Stimulated activated CD8-positive, alpha-beta memory T cell treated with anti-CD3 and anti-CD28 coated beads, Interleukin-15, amount 100 ng/mL, for 4 hours (primary cell): ENCODE results near the gene CYP26C1.

Experiments
- DNase-seq, 2 donors: peaks; one replicate each; pipeline ENCODE4 v3.0.0-alpha.2; 2020; ENCODE audit warnings: low read depth in 2 of 2

Gene CYP26C1

GRCh38 chr10:93064874-93065660 lies 4.5 kb downstream of the CYP26C1 start:
- no peak for DNase-seq

DNA sequence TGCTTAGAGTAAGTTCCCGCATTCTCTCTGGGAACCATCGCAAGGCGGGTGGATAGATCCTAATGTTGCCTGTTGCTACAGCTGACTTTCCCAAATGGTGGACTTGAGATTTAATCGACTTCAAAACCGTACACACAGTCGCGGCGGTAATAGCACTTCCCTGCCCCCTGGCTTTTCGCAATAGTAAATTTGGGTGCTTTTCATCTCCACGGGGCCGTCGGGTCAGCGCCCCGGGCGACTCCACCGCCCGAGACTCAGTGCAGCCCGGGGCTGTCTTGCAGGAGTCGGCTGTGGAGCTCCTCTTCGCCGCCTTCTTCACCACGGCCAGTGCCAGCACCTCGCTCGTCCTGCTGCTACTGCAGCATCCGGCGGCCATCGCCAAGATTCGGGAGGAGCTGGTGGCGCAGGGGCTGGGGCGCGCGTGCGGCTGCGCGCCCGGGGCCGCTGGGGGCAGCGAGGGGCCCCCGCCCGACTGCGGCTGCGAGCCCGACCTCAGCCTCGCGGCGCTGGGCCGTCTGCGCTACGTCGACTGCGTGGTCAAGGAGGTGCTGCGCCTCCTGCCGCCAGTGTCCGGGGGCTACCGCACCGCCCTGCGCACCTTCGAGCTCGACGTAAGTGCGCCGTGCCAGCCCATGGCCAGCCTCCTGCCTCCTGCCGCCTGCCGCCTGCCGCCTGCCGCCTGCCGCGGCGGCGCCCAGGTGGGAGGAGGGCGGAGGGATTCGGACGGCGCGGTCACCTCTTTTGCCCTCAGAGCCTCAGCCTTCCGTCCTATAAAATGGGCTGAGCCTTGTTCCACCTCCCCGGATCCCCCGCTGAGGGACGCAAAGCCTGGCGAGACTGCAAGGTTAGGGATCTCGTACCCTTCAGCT lies 5.3 kb downstream of the CYP26C1 start:
- DNase-seq, result no peak

- no peak for DNase-seq
Measured at GRCh38 chr10:93066544-93066913, 5.9 kb downstream of the CYP26C1 start.

DNA sequence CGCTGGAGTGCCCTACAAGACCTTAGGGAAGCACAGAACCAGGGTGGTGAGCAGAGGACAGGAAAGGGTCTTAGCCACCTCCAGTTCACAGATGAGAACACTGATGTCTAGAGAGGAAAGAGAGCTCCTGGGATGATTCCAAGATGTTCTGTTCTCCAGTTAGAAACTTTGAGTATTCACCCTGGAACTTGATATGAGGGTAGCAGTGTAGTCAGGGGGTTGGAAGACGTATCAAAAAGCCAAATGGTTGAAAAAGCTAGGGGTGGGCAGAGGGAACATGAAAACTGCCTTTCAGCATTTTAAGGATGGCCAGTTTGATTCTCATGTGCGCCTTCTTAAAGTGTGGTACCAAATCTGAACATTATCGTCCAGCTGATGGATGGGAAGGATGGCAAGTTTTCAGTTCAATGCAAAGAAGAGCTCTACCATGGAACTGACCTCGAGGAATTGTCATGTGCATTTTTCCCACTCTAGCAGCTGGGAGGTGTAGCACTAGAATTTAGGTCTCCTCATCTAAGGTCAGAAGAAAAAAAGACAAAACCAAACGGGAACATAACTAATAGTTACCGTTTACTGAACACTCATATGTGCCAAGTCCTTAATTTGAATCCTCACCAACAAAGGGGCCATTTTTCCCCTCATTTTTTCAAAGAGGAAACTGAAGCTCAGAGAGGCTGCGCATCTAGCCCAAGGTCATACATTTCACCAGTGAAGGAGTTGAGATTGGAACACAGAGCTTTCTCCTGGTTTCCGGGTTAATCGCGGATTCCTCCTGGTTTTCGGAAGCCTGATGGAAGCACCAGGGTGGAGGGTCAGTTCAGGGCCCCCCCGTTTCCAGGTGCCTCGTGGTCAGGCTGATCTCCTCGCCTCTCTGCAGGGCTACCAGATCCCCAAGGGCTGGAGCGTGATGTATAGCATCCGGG lies 7.1 kb downstream of the CYP26C1 start:
- DNase-seq, result no peak

- DNase-seq, result no peak
Measured at GRCh38 chr10:93068411-93069244, 8.0 kb downstream of the CYP26C1 start.

- no peak for DNase-seq
Measured at GRCh38 chr10:93069245-93069561, 8.6 kb downstream of the CYP26C1 start.

DNA sequence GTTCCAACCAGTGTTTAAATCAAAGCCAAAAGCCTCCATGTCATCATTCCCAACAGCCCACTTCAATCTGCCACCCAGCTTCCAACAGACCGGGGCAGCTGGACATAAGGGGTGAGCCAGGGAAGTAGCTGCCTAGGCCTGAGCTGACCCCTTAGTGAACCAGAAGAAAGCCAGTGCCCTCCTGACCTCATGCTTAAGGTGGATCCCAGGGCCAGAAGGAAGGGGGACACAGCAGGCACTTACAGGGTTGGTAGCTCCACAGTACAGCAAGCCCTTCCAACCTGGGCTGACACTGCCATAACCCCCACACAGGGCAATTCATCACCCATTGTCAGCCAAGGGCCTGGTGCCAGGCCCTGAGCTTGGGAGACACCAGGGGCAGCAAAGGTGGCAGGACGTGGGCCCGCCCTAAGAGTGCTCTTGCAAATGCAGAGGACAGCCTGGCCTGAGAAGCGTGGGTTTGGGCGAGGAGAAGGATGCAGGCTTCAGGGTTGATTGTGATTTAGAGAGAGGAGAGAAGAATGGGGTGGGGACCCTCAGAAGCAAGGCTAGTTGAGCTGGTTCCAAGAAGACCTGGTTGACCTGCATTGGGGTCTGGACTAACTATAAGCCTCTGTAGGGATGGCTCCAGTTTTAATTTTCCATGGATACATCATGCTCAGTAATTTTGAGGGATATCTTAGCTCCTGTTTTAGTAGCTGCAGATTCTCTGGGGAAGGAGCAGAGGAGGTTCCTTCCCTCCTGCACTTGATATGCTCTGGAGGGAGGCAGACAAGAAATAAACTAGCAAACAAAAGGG lies 10.0 kb downstream of the CYP26C1 start:
- no peak for DNase-seq

- DNase-seq, result no peak
Measured at GRCh38 chr10:93071177-93071472, 10.5 kb downstream of the CYP26C1 start.

- no peak for DNase-seq
Measured at GRCh38 chr10:93071674-93072224, 11.2 kb downstream of the CYP26C1 start.

DNA sequence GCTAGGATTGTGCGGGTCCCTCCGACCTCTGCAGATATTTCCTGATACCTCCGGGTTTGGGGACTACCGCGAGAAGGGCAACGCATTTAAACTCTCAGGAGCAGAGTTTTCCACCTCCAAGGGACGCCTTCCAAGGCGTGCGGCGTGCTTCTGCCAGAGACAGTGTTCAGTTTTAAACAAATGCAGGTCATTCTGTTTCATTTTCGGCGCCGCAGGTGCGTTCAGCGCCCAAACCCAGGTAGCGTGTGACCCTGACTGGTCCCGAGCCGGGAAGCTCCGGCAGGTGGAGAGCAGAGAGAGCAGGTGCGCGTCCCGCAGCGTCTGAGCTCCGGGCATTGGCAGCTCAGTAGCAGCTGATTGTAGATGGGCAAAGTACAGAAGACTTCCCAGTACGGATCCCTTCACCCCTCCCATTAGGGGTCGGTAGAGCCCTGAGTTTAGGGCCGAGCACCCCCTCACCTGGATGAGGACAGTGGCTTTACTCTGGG lies 11.7 kb downstream of the CYP26C1 start:
- no peak for DNase-seq

DNA sequence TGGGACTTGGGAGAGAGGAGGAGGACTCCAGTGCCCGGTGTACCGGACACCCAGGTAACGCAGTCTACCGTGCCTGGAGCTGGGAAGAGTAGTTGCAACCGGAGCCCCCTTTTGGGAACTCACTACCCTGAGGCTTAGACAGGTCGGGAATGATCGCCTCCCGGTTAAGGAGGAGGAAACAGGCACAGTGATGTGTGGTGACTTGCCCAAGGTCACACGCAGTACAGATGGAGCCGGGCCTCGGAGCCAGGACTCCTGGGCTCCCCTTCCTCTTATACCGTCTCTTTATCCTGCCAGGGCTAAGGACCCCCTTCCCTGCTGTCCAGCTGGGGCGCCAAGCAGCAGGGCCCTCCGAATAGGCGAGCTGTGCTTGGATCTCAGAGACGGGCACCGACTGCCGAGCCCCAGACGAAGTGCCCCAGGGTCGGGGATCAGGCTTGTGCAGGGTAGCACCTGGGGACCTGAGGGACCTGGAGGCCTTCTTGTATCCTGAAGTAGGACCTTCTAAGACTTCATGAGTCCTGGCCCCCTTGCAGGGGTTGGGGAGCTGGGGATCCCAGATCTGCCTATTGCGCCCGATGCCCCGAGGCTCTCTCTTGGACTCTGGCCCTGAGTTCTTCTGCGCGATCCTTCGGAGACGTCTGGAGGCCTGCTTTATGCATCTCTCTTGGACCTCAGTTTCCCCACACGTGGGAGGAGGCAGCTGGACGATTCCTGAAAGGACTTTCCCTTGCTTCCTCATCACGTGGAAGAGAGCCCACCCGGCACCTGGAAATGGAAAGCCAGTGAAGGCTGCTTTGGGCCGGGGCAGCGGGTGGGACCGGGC lies 12.3 kb downstream of the CYP26C1 start:
- DNase-seq, result no peak

DNA sequence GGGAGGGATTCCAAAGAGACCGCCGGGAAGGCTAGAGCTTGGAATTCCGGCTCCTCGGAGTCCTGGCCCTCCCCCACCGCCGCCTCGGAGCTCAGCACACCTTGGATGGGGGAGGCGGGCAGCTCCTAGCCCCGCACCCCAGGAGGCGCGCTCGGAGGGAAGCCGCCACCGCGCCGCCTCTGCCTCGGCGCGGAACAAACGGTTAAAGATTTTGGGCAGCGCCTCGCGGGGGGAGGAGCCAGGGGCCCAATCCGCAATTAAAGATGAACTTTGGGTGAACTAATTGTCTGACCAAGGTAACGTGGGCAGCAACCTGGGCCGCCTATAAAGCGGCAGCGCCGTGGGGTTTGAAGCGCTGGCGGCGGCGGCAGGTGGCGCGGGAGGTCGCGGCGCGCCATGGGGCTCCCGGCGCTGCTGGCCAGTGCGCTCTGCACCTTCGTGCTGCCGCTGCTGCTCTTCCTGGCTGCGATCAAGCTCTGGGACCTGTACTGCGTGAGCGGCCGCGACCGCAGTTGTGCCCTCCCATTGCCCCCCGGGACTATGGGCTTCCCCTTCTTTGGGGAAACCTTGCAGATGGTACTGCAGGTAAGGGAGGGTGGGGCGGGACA lies 13.0 kb downstream of the CYP26C1 start, which contains the start of gene CYP26A1:
Gene CYP26A1 (plus strand): TSS at position 355 of the 608 bp plus-strand sequence. CDS start 42 bp downstream, at position 397.
- no peak for DNase-seq

DNA sequence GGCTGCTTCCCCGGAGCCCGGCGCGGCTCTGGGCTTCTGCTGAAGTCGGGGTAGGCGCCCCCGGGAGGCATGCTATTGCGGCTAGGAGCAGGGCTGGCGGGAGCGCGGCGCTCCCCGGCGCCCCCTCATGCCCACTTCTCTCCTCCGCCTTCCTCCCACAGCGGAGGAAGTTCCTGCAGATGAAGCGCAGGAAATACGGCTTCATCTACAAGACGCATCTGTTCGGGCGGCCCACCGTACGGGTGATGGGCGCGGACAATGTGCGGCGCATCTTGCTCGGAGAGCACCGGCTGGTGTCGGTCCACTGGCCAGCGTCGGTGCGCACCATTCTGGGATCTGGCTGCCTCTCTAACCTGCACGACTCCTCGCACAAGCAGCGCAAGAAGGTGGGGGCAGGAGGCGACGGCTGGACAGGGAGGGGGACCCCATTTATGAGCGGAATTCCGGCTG lies 13.6 kb downstream of the CYP26C1 start:
- no peak for DNase-seq

GRCh38 chr10:93074597-93075368 lies 14.2 kb downstream of the CYP26C1 start:
- DNase-seq, result no peak

- no peak for DNase-seq
Measured at GRCh38 chr10:93075369-93076221, 15.0 kb downstream of the CYP26C1 start.

DNA sequence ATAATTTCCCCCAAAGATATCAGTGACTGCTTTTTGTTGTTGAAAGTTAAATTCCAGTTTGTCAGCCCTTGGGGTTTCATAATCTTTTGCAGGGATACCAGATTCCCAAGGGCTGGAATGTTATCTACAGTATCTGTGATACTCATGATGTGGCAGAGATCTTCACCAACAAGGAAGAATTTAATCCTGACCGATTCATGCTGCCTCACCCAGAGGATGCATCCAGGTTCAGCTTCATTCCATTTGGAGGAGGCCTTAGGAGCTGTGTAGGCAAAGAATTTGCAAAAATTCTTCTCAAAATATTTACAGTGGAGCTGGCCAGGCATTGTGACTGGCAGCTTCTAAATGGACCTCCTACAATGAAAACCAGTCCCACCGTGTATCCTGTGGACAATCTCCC lies 16.3 kb downstream of the CYP26C1 start:
- DNase-seq, result no peak

- DNase-seq, result no peak
Measured at GRCh38 chr10:93077860-93078337, 17.3 kb downstream of the CYP26C1 start.
